Neural cell (in vitro differentiated cells): ENCODE results near the gene GRIA1. TPM values are rescaled to one million over a fixed set of nuclear protein-coding genes. Genes with fewer than 3 reads are reported as not detected.

ENCODE experiments used
- H2AFZ ChIP-seq: fragments of 200-600, 300-800 bp; sonication (generic), shearing (Covaris generic); 2 replicates; pipeline ENCODE4 v1.6.0; 2014; ENCODE audit warnings: low read depth, mild to moderate bottlenecking, antibody characterized with exemption, low read length, moderate library complexity
- H3F3A ChIP-seq: fragments of 200-600 bp; shearing (Covaris generic); 2 replicates; pipeline ENCODE4 v1.6.1; 2016; ENCODE audit warnings: mild to moderate bottlenecking, moderate library complexity, mixed read lengths, antibody characterized with exemption, low read length; ENCODE audit not compliant: insufficient read depth, poor library complexity, severe bottlenecking
- H3K27ac ChIP-seq: fragments of 200-600, 300-800 bp; sonication (generic), shearing (Covaris generic); 2 replicates; pipeline ENCODE4 v1.5.1; 2014; ENCODE audit warnings: mild to moderate bottlenecking, low read length, moderate library complexity
- H3K27me3 ChIP-seq: fragments of 300-800, 200-600 bp; sonication (generic), shearing (Covaris generic); 2 replicates; pipeline ENCODE4 v1.6.0; 2014; ENCODE audit warnings: mild to moderate bottlenecking, low read depth, low read length, moderate library complexity; ENCODE audit not compliant: insufficient read depth
- H3K36me3 ChIP-seq: fragments of 300-800, 200-600 bp; sonication (generic), shearing (Covaris generic); 2 replicates; pipeline ENCODE4 v1.5.1; 2014; ENCODE audit warnings: mild to moderate bottlenecking, antibody characterized with exemption, low read length, moderate library complexity; ENCODE audit not compliant: insufficient read depth
- H3K4me2 ChIP-seq: fragments of 300-800, 200-600 bp; sonication (generic), shearing (Covaris generic); 2 replicates; pipeline ENCODE4 v1.6.0; 2014; ENCODE audit warnings: mild to moderate bottlenecking, low read length
- H3K4me3 ChIP-seq: fragments of 300-800, 200-600 bp; sonication (generic), shearing (Covaris generic); 2 replicates; pipeline ENCODE4 v1.5.1; 2014; ENCODE audit warnings: mild to moderate bottlenecking, low read length, moderate library complexity
- H3K79me2 ChIP-seq: fragments of 200-600 bp; shearing (Covaris generic); replicated peaks from 2 replicates; pipeline ENCODE4 v1.6.0; 2014; ENCODE audit warnings: mild to moderate bottlenecking, low read length, moderate library complexity; ENCODE audit not compliant: insufficient read depth
- H3K9ac ChIP-seq: fragments of 300-800, 200-600 bp; sonication (generic), shearing (Covaris generic); 2 replicates; pipeline ENCODE4 v1.6.1; 2016; ENCODE audit warnings: mild to moderate bottlenecking, low read length, mixed read lengths
- H3K9me2 ChIP-seq: fragments of 200-600 bp; shearing (Covaris generic); 2 replicates; pipeline ENCODE4 v1.6.1; 2016; ENCODE audit warnings: mild to moderate bottlenecking, low read length, mixed read lengths; ENCODE audit not compliant: insufficient read depth
- H3K9me3 ChIP-seq: fragments of 200-600, 300-800 bp; sonication (generic), shearing (Covaris generic); 2 replicates; pipeline ENCODE4 v1.6.1; 2016; ENCODE audit warnings: mild to moderate bottlenecking, mixed run types, low read length, moderate library complexity, mixed read lengths
- H4K20me1 ChIP-seq: fragments of 200-600 bp; shearing (Covaris generic); 2 replicates; pipeline ENCODE4 v1.6.1; 2016; ENCODE audit warnings: mild to moderate bottlenecking, mixed run types; ENCODE audit not compliant: insufficient read depth
- EP300 ChIP-seq: fragments of 450-650 bp; conservative IDR thresholded peaks from 2 replicates; pipeline ENCODE4 v1.6.1; 2014; ENCODE audit warnings: antibody characterized with exemption, mild to moderate bottlenecking, moderate library complexity; ENCODE audit not compliant: poor library complexity, severe bottlenecking
- EZH2 ChIP-seq: fragments of 200-600, 300-800 bp; shearing (Covaris generic), sonication (generic); IDR thresholded peaks from 2 replicates; pipeline ENCODE4 v1.6.1; 2014; ENCODE audit warnings: antibody characterized with exemption, low read length, borderline replicate concordance, mild to moderate bottlenecking; ENCODE audit not compliant: insufficient read depth, poor library complexity, severe bottlenecking
- MXI1 ChIP-seq: fragments of 450-650 bp; conservative IDR thresholded peaks from 2 replicates; pipeline ENCODE4 v1.6.1; 2014; ENCODE audit warnings: antibody characterized with exemption, mild to moderate bottlenecking; ENCODE audit not compliant: poor library complexity, severe bottlenecking
- POLR2AphosphoS5 ChIP-seq: IDR thresholded peaks from 2 replicates; pipeline ENCODE4 v1.6.1; 2012
- RAD21 ChIP-seq: fragments of 450-650 bp; conservative IDR thresholded peaks from 2 replicates; pipeline ENCODE4 v1.6.1; 2014; ENCODE audit warnings: antibody characterized with exemption, mild to moderate bottlenecking, moderate library complexity
- REST ChIP-seq: IDR thresholded peaks from 2 replicates; pipeline ENCODE4 v1.6.1; 2012; ENCODE audit warnings: borderline replicate concordance
- SMC3 ChIP-seq: fragments of 450-650 bp; conservative IDR thresholded peaks from 2 replicates; pipeline ENCODE4 v1.6.1; 2014; ENCODE audit warnings: antibody characterized with exemption, mild to moderate bottlenecking, moderate library complexity; ENCODE audit not compliant: poor library complexity
- TAF1 ChIP-seq: IDR thresholded peaks from 2 replicates; pipeline ENCODE4 v1.6.1; 2012; ENCODE audit warnings: low read depth
- polyA plus RNA-seq: library from polyadenylated mRNA; depleted of rRNA; stranded (reverse); fragments of >200 nt; gene quantifications from 2 replicates; pipeline ENCODE4 v1.2.3, GENCODE V29; 2014
- TF ChIP-seq, protein P1 (sequence below): fragments of 450-650 bp; IDR thresholded peaks from 2 replicates; pipeline ENCODE4 v1.5.1; 2014; ENCODE audit warnings: antibody characterized with exemption, mild to moderate bottlenecking, moderate library complexity; ENCODE audit not compliant: poor library complexity, severe bottlenecking

The GRIA1 gene
- polyA plus RNA-seq, 1 donor from 2014 or later: 59.6 TPM

GRCh38 chr5:153780876-153781705 is 290.6 kb downstream of the GRIA1 start:
- Histone ChIP-seq H3K4me3 (no peak overlapping the region), H3K4me2 (no peak overlapping the region), H3K9ac (no peak overlapping the region), H4K20me1 (no peaks in the 10 kb centered on the region), H3K79me2 (no peaks in the 10 kb centered on the region), H3K9me2 (no peaks in the 10 kb centered on the region), H3F3A (peaks cover 14% of the 10 kb centered on the region), H3K27ac (peak overlapping the region; percentile 93), H2AFZ (no peak overlapping the region), H3K27me3 (no peaks in the 10 kb centered on the region), H3K36me3 (no peaks in the 10 kb centered on the region), H3K9me3 (no peaks in the 10 kb centered on the region)
- TF ChIP-seq RAD21: no peak
- TF ChIP-seq, protein P1, sequence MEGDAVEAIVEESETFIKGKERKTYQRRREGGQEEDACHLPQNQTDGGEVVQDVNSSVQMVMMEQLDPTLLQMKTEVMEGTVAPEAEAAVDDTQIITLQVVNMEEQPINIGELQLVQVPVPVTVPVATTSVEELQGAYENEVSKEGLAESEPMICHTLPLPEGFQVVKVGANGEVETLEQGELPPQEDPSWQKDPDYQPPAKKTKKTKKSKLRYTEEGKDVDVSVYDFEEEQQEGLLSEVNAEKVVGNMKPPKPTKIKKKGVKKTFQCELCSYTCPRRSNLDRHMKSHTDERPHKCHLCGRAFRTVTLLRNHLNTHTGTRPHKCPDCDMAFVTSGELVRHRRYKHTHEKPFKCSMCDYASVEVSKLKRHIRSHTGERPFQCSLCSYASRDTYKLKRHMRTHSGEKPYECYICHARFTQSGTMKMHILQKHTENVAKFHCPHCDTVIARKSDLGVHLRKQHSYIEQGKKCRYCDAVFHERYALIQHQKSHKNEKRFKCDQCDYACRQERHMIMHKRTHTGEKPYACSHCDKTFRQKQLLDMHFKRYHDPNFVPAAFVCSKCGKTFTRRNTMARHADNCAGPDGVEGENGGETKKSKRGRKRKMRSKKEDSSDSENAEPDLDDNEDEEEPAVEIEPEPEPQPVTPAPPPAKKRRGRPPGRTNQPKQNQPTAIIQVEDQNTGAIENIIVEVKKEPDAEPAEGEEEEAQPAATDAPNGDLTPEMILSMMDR: no peak

DNA sequence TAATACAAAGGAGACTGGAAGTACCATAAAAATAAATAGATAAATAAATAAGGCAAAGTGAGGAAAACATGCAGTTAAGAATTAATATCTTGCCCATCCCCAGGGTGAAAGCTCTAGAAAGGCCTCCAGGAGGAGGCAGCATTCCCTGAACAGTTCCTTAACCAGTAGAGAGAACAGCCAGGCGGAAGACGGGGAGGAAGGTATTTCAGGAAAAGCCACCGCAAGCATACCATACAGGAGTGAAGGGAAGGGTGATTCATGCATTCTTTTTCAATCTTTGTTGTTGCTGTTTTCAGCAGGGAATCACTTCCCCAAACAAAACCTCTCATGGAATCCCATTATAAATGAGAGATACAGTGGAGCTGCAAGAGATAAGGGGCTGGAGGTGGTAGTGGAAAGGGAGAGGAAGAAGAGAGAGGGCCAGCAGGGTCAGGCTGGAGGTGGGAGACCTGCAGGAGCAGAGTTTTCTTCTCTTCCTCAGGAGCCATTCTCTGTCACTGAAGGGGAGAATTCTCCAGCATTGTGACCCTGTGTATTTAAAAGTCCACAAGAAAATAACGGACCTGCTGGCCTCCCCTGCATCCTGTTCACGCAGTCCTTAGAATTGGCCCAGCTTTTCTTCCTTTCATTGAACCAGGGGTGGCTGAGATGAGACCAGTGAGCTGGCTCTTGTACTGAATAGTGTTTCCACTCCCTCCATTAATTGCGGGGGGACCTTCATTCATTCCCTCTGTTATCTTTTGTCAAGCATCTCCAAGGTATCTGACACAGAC is 292.3 kb downstream of the GRIA1 start:
- Histone ChIP-seq H3K4me2 (no peak overlapping the region), H3K9me2 (no peaks in the 10 kb centered on the region), H3K9ac (peak overlapping the region; percentile 40), H3K79me2 (no peaks in the 10 kb centered on the region), H3K27me3 (no peaks in the 10 kb centered on the region), H3K9me3 (no peaks in the 10 kb centered on the region), H3K4me3 (no peak overlapping the region), H2AFZ (no peak overlapping the region), H3F3A (peaks cover 11% of the 10 kb centered on the region), H3K36me3 (no peaks in the 10 kb centered on the region), H4K20me1 (no peaks in the 10 kb centered on the region), H3K27ac (peak overlapping the region; percentile 62)
- no peak for TF ChIP-seq EP300
- TF ChIP-seq, protein P1: peak; percentile 11

DNA sequence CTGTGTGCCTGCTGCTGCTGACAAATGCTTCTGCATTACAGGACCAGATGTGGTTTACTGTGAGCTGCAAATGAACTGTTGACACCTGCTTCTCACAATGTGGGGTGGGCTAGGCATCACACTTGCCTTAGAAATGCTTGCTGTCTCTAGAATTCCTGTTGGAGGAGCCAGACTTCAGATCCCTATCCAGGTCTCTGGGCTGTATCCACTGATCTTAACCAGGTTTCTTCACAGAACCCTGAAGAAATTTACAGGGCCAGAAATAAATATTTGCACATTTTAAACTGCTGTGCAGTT is 292.8 kb downstream of the GRIA1 start:
- peak; percentile 71 for TF ChIP-seq POLR2AphosphoS5
- TF ChIP-seq, protein P1: peak; percentile 58
- TF ChIP-seq TAF1: no peak
- no peak for TF ChIP-seq MXI1
- TF ChIP-seq EP300: peak; percentile 75
- TF ChIP-seq REST: peak; percentile 75
- TF ChIP-seq EZH2: no peak
- TF ChIP-seq SMC3: peak; percentile 38
- peak; percentile 62 for TF ChIP-seq RAD21
- Histone ChIP-seq H3K79me2 (no peaks in the 10 kb centered on the region), H3K27me3 (no peaks in the 10 kb centered on the region), H3K9ac (peak overlapping the region; percentile 40), H3K4me2 (no peak overlapping the region), H3K4me3 (no peak overlapping the region), H3K9me3 (no peaks in the 10 kb centered on the region), H3K36me3 (no peaks in the 10 kb centered on the region), H3K27ac (peak overlapping the region; percentile 62), H3K9me2 (no peaks in the 10 kb centered on the region), H4K20me1 (no peaks in the 10 kb centered on the region), H3F3A (peaks cover 6% of the 10 kb centered on the region), H2AFZ (no peak overlapping the region)
